Neural cell (in vitro differentiated cells): Measurements from ENCODE around the gene TMEM59L. TPM values are rescaled to one million over a fixed set of nuclear protein-coding genes. Genes with fewer than 3 reads are reported as not detected.

Source experiments
- H2AFZ ChIP-seq: fragments of 200-600, 300-800 bp; sonication (generic), shearing (Covaris generic); 2 replicates; pipeline ENCODE4 v1.6.0; 2014; ENCODE audit warnings: low read depth, mild to moderate bottlenecking, antibody characterized with exemption, low read length, moderate library complexity
- H3F3A ChIP-seq: fragments of 200-600 bp; shearing (Covaris generic); 2 replicates; pipeline ENCODE4 v1.6.1; 2016; ENCODE audit warnings: mild to moderate bottlenecking, moderate library complexity, mixed read lengths, antibody characterized with exemption, low read length; ENCODE audit not compliant: insufficient read depth, poor library complexity, severe bottlenecking
- H3K27ac ChIP-seq: fragments of 200-600, 300-800 bp; sonication (generic), shearing (Covaris generic); 2 replicates; pipeline ENCODE4 v1.5.1; 2014; ENCODE audit warnings: mild to moderate bottlenecking, low read length, moderate library complexity
- H3K27me3 ChIP-seq: fragments of 300-800, 200-600 bp; sonication (generic), shearing (Covaris generic); 2 replicates; pipeline ENCODE4 v1.6.0; 2014; ENCODE audit warnings: mild to moderate bottlenecking, low read depth, low read length, moderate library complexity; ENCODE audit not compliant: insufficient read depth
- H3K36me3 ChIP-seq: fragments of 300-800, 200-600 bp; sonication (generic), shearing (Covaris generic); 2 replicates; pipeline ENCODE4 v1.5.1; 2014; ENCODE audit warnings: mild to moderate bottlenecking, antibody characterized with exemption, low read length, moderate library complexity; ENCODE audit not compliant: insufficient read depth
- H3K4me2 ChIP-seq: fragments of 300-800, 200-600 bp; sonication (generic), shearing (Covaris generic); 2 replicates; pipeline ENCODE4 v1.6.0; 2014; ENCODE audit warnings: mild to moderate bottlenecking, low read length
- H3K4me3 ChIP-seq: fragments of 300-800, 200-600 bp; sonication (generic), shearing (Covaris generic); 2 replicates; pipeline ENCODE4 v1.5.1; 2014; ENCODE audit warnings: mild to moderate bottlenecking, low read length, moderate library complexity
- H3K79me2 ChIP-seq: fragments of 200-600 bp; shearing (Covaris generic); replicated peaks from 2 replicates; pipeline ENCODE4 v1.6.0; 2014; ENCODE audit warnings: mild to moderate bottlenecking, low read length, moderate library complexity; ENCODE audit not compliant: insufficient read depth
- H3K9ac ChIP-seq: fragments of 300-800, 200-600 bp; sonication (generic), shearing (Covaris generic); 2 replicates; pipeline ENCODE4 v1.6.1; 2016; ENCODE audit warnings: mild to moderate bottlenecking, low read length, mixed read lengths
- H3K9me2 ChIP-seq: fragments of 200-600 bp; shearing (Covaris generic); 2 replicates; pipeline ENCODE4 v1.6.1; 2016; ENCODE audit warnings: mild to moderate bottlenecking, low read length, mixed read lengths; ENCODE audit not compliant: insufficient read depth
- H3K9me3 ChIP-seq: fragments of 200-600, 300-800 bp; sonication (generic), shearing (Covaris generic); 2 replicates; pipeline ENCODE4 v1.6.1; 2016; ENCODE audit warnings: mild to moderate bottlenecking, mixed run types, low read length, moderate library complexity, mixed read lengths
- H4K20me1 ChIP-seq: fragments of 200-600 bp; shearing (Covaris generic); 2 replicates; pipeline ENCODE4 v1.6.1; 2016; ENCODE audit warnings: mild to moderate bottlenecking, mixed run types; ENCODE audit not compliant: insufficient read depth
- CTCF ChIP-seq: fragments of 450-650 bp; IDR thresholded peaks from 2 replicates; pipeline ENCODE4 v1.5.1; 2014; ENCODE audit warnings: antibody characterized with exemption, mild to moderate bottlenecking, moderate library complexity; ENCODE audit not compliant: poor library complexity, severe bottlenecking
- EP300 ChIP-seq: fragments of 450-650 bp; conservative IDR thresholded peaks from 2 replicates; pipeline ENCODE4 v1.6.1; 2014; ENCODE audit warnings: antibody characterized with exemption, mild to moderate bottlenecking, moderate library complexity; ENCODE audit not compliant: poor library complexity, severe bottlenecking
- EZH2 ChIP-seq: fragments of 200-600, 300-800 bp; shearing (Covaris generic), sonication (generic); IDR thresholded peaks from 2 replicates; pipeline ENCODE4 v1.6.1; 2014; ENCODE audit warnings: antibody characterized with exemption, low read length, borderline replicate concordance, mild to moderate bottlenecking; ENCODE audit not compliant: insufficient read depth, poor library complexity, severe bottlenecking
- MXI1 ChIP-seq: fragments of 450-650 bp; conservative IDR thresholded peaks from 2 replicates; pipeline ENCODE4 v1.6.1; 2014; ENCODE audit warnings: antibody characterized with exemption, mild to moderate bottlenecking; ENCODE audit not compliant: poor library complexity, severe bottlenecking
- POLR2AphosphoS5 ChIP-seq: IDR thresholded peaks from 2 replicates; pipeline ENCODE4 v1.6.1; 2012
- RAD21 ChIP-seq: fragments of 450-650 bp; conservative IDR thresholded peaks from 2 replicates; pipeline ENCODE4 v1.6.1; 2014; ENCODE audit warnings: antibody characterized with exemption, mild to moderate bottlenecking, moderate library complexity
- REST ChIP-seq: IDR thresholded peaks from 2 replicates; pipeline ENCODE4 v1.6.1; 2012; ENCODE audit warnings: borderline replicate concordance
- SMC3 ChIP-seq: fragments of 450-650 bp; conservative IDR thresholded peaks from 2 replicates; pipeline ENCODE4 v1.6.1; 2014; ENCODE audit warnings: antibody characterized with exemption, mild to moderate bottlenecking, moderate library complexity; ENCODE audit not compliant: poor library complexity
- TAF1 ChIP-seq: IDR thresholded peaks from 2 replicates; pipeline ENCODE4 v1.6.1; 2012; ENCODE audit warnings: low read depth
- polyA plus RNA-seq: library from polyadenylated mRNA; depleted of rRNA; stranded (reverse); fragments of >200 nt; gene quantifications from 2 replicates; pipeline ENCODE4 v1.2.3, GENCODE V29; 2014

The TMEM59L gene
- polyA plus RNA-seq, 1 donor from 2014 or later: 138 TPM

- H4K20me1 ChIP-seq: no peaks in the 10 kb centered on the region
- no peaks in the 10 kb centered on the region for H3K9me3 ChIP-seq
- peak overlapping the region; percentile 51 for H3K9ac ChIP-seq
- H3K79me2 ChIP-seq: no peaks in the 10 kb centered on the region
- no peak overlapping the region for H3K4me2 ChIP-seq
- H2AFZ ChIP-seq: no peak overlapping the region
- TF ChIP-seq SMC3: no peak
- TF ChIP-seq EZH2: no peak
- no peak for TF ChIP-seq POLR2AphosphoS5
- no peak for TF ChIP-seq MXI1
- TF ChIP-seq RAD21: no peak
- TF ChIP-seq REST: no peak
- TF ChIP-seq CTCF: no peak
- TF ChIP-seq TAF1: no peak
- TF ChIP-seq EP300: no peak
- H3F3A ChIP-seq: no peaks in the 10 kb centered on the region
- no peaks in the 10 kb centered on the region for H3K9me2 ChIP-seq
- H3K4me3 ChIP-seq: peak overlapping the region; percentile 36
- no peaks in the 10 kb centered on the region for H3K27me3 ChIP-seq
- H3K36me3 ChIP-seq: no peaks in the 10 kb centered on the region
- H3K27ac ChIP-seq: peak overlapping the region; percentile 87
These were observed 34.7 kb downstream of the TMEM59L start for GRCh38 chr19:18647371-18647767.

- TF ChIP-seq REST (no peak), EZH2 (no peak), MXI1 (no peak), EP300 (no peak), CTCF (no peak), TAF1 (no peak), POLR2AphosphoS5 (no peak), RAD21 (no peak), SMC3 (no peak)
- Histone ChIP-seq H3F3A (no peaks in the 10 kb centered on the region), H3K9me2 (no peaks in the 10 kb centered on the region), H3K27me3 (no peaks in the 10 kb centered on the region), H3K27ac (peak overlapping the region; percentile 87), H2AFZ (no peak overlapping the region), H3K9me3 (no peaks in the 10 kb centered on the region), H3K4me3 (peak overlapping the region; percentile 36), H3K36me3 (no peaks in the 10 kb centered on the region), H3K9ac (peak overlapping the region; percentile 51), H4K20me1 (no peaks in the 10 kb centered on the region), H3K79me2 (no peaks in the 10 kb centered on the region), H3K4me2 (no peak overlapping the region)
These were observed 35.1 kb downstream of the TMEM59L start for GRCh38 chr19:18647807-18648206.
